ENCODE data around the gene SHANK1.

DNA sequence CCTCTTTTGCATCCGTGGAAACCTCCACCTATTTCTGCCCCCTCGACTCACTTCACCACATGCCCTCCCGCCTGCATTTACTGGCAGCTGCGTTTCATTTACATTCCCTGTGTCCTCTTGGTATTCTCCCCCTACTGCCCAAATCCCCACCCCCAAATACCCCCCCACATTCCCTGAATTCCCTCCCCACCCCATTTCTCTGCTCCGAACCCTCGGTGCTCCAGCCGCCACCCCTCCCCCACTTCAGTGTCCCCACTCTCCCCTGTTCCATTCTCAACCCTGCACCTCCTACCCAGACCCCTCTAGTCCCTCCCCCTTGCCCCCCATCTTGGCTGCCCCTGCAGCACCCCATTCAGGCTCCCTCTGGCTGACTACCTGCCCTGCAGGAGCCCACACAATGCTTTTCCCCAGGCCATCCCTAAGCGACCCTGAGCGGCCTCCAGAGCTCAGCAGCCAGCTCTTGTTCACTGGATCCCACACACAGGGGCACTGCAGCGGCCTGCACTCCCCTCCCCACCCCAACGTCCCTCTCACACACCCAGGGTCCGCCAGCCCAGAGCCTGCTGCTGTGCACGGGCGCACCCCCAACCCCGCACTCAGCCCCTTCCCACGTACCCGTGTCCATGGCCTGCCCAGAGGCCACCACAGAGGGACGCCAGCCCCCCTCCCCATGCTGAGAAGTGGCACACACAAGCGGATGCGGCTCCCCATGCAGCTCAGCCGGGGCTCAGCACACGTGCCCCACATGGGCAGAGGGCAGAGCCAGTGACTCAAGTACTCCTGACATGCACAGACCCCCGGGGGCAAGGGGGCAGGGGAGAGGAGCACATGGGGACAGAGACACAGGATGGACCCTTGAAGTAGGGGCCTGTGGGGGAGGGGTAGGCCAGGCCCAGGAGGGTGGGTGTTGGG lies 26.3 kb downstream of the SHANK1 start:
- TF ChIP-seq CTCF (IDR thresholded peaks at IDR 0.05) (no peak), POLR2A (IDR thresholded peaks at IDR 0.05) (no peak), EP300 (IDR thresholded peaks at IDR 0.05) (no peak)
